K562 (cell line): ENCODE data around the gene IL4I1. TPM values are rescaled to one million over a fixed set of nuclear protein-coding genes. Genes with fewer than 3 reads are reported as not detected.

Experiments
- CREM ChIP-seq: IDR thresholded peaks from 2 replicates; pipeline ENCODE4 v1.6.1; 2014; ENCODE audit warnings: antibody characterized with exemption, low read depth
- GTF2E2 ChIP-seq: fragments of 200-800 bp; sonication (Bioruptor generic); IDR thresholded peaks from 2 replicates; pipeline ENCODE4 v1.6.1; 2016; ENCODE audit warnings: missing genetic modification characterization, missing compliant biosample characterization
- HDAC2 ChIP-seq: fragments of 450-650 bp; IDR thresholded peaks from 2 replicates; pipeline ENCODE4 v1.6.1; 2016; ENCODE audit warnings: mild to moderate bottlenecking
- HIVEP1 ChIP-seq: fragments of 250-450 bp; sonication (Bioruptor Pico); IDR thresholded peaks from 2 replicates; pipeline ENCODE4 v1.4.0; 2020; ENCODE audit warnings: mild to moderate bottlenecking
- IFI16 ChIP-seq: fragments of 250-450 bp; sonication (Bioruptor Pico); IDR thresholded peaks from 2 replicates; pipeline ENCODE4 v2.1.2; 2022; ENCODE audit warnings: mild to moderate bottlenecking, inconsistent platforms
- JUN ChIP-seq, 2 experiments: sonication (generic) in 1 of 2; formaldehyde crosslinking in 1 of 2; IDR thresholded peaks; 2 replicates each; pipeline versions ENCODE4 v1.6.1 to v1.8.0; 2012 to 2022; ENCODE audit warnings: borderline replicate concordance in 2 of 2, mild to moderate bottlenecking in 2 of 2, improper control_type of control experiment in 1 of 2, low read depth in 1 of 2, low read length in 1 of 2, missing genetic modification reagents in 1 of 2
- KLF1 ChIP-seq: fragments of 450-650 bp; IDR thresholded peaks from 2 replicates; pipeline ENCODE4 v1.6.1; 2016; ENCODE audit warnings: missing genetic modification characterization, missing compliant biosample characterization
- MAFG ChIP-seq: fragments of 450-650 bp; conservative IDR thresholded peaks from 2 replicates; pipeline ENCODE4 v1.6.1; 2016; ENCODE audit warnings: missing genetic modification characterization, missing compliant biosample characterization
- NCOR1 ChIP-seq: fragments of 450-650 bp; IDR thresholded peaks from 2 replicates; pipeline ENCODE4 v1.6.1; 2016; ENCODE audit warnings: mild to moderate bottlenecking, moderate library complexity
- PTTG1 ChIP-seq: fragments of 450-650 bp; IDR thresholded peaks from 2 replicates; pipeline ENCODE4 v1.6.1; 2016; ENCODE audit warnings: low read depth, mild to moderate bottlenecking, missing genetic modification characterization, missing compliant biosample characterization
- SRF ChIP-seq, 2 experiments: fragments of 250-450, 450-650 bp in 1 of 2; sonication (Bioruptor Pico) in 1 of 2; sonication (generic) in 1 of 2; formaldehyde crosslinking; IDR thresholded peaks; 2 replicates each; pipeline versions ENCODE4 v1.5.0 to v1.5.1; 2020 to 2022; ENCODE audit warnings: mild to moderate bottlenecking in 1 of 2, missing genetic modification reagents in 1 of 2
- ZNF124 ChIP-seq: sonication (generic); formaldehyde crosslinking; IDR thresholded peaks from 2 replicates; pipeline ENCODE4 v1.8.1; 2022; ENCODE audit warnings: missing genetic modification reagents
- ZNF24 ChIP-seq: fragments of 450-650 bp; IDR thresholded peaks from 2 replicates; pipeline ENCODE4 v1.6.1; 2016
- ZNF76 ChIP-seq: fragments of 250-450 bp; sonication (Bioruptor Pico); IDR thresholded peaks from 2 replicates; pipeline ENCODE4 v1.4.0; 2020; ENCODE audit warnings: mild to moderate bottlenecking, moderate library complexity, borderline replicate concordance
- polyA plus RNA-seq, 8 experiments: library from polyadenylated mRNA; depleted of rRNA in 4 of 8; stranded (reverse) in 5 of 8; unstranded in 3 of 8; fragments of >200 nt; fragmentation: Nextera tagmentation in 2 of 8; fragmentation: Illumina TruSeq in 1 of 8; extraction: Ambion mirVana in 2 of 8; extraction: Trizol in 1 of 8; gene quantifications; 2 replicates each; pipeline versions ENCODE4 v1.2.1 to v1.2.3, GENCODE V29; 2011 to 2014; ENCODE audit warnings: inconsistent platforms in 1 of 8, missing spikeins in 1 of 8
- total RNA-seq, 7 experiments: library from RNA; depleted of rRNA in 6 of 7; stranded (reverse); fragments of >200 nt in 6 of 7; fragmentation: Illumina TruSeq in 2 of 7; extraction: Trizol in 2 of 7; gene quantifications; 2 replicates each; pipeline versions ENCODE4 v1.2.1 to v1.2.3, GENCODE V29; 2011 to 2021; ENCODE audit warnings: low replicate concordance in 1 of 7
- TF ChIP-seq, protein P1 (sequence below), 2 experiments: fragments of 450-650 bp in 1 of 2; IDR thresholded peaks; 2 replicates each; pipeline ENCODE4 v1.6.1; 2011 to 2017; ENCODE audit warnings: low read depth in 2 of 2, antibody characterized with exemption in 1 of 2, borderline replicate concordance in 1 of 2, low read length in 1 of 2, mild to moderate bottlenecking in 1 of 2, mixed read lengths in 1 of 2; ENCODE audit not compliant: control insufficient read depth in 1 of 2
- TF ChIP-seq, protein P2 (sequence below): fragments of 450-650 bp; IDR thresholded peaks from 2 replicates; pipeline ENCODE4 v1.6.1; 2018; ENCODE audit not compliant: partially characterized antibody
- TF ChIP-seq, protein P3 (sequence below): fragments of 250-450 bp; sonication (Bioruptor Pico); IDR thresholded peaks from 2 replicates; pipeline ENCODE4 v1.4.0; 2020; ENCODE audit warnings: mild to moderate bottlenecking, moderate library complexity, borderline replicate concordance

IL4I1 gene
- total and polyA plus RNA-seq, 9 of the 15 experiments (the other 6 are each of a cell fraction or from before 2014, with no cell fraction given), result 0.06 to 0.95 (median 0.43) TPM; not detected in 2

DNA sequence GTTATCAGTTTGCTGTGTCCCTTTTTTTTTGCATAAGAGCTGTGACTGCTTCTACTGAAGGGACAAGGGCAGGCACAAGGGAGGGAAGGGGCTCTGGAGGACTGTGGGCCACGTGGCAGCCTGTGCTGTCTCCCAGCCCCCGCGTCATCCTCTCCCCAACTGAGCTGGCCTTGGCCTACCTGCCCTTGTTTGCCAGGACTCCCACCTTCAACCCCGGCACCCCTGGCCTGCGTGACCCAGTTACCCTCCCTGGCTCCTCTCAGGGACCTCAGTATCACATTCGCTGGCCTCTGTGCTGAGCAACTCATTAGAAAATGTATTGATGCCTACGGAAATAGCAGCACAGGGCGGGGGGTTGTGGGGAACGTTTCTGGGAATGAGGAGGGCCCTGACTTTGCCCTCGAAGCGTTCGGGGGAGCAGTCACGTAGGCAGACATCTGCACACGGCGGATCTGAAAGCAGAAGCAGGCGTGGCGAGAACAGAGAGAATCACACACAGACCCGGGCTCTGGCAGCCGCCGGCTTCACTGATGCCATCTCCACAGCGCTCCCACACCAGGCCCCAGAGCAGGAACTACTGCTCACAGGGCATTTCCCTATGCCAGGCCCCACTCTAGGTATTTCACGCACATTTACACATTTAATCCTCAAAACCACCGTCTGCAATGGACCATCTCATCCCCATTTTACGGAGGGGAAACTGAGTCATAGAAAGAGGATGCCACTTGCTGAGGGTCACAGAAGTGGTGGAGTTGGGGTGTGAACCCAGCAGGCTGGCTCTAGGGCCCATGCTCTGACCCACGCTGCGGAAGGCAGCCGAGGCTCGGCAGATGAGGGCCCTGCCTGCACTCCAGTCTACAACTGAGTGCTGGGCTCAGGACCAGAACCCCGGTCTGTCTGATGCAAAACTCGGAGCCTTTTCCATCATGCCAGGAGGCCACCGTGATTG, 26.6 kb upstream of the IL4I1 start (continued):
- no peak for TF ChIP-seq GTF2E2 (tag)
- TF ChIP-seq CREM, result no peak
- TF ChIP-seq, protein P1, sequence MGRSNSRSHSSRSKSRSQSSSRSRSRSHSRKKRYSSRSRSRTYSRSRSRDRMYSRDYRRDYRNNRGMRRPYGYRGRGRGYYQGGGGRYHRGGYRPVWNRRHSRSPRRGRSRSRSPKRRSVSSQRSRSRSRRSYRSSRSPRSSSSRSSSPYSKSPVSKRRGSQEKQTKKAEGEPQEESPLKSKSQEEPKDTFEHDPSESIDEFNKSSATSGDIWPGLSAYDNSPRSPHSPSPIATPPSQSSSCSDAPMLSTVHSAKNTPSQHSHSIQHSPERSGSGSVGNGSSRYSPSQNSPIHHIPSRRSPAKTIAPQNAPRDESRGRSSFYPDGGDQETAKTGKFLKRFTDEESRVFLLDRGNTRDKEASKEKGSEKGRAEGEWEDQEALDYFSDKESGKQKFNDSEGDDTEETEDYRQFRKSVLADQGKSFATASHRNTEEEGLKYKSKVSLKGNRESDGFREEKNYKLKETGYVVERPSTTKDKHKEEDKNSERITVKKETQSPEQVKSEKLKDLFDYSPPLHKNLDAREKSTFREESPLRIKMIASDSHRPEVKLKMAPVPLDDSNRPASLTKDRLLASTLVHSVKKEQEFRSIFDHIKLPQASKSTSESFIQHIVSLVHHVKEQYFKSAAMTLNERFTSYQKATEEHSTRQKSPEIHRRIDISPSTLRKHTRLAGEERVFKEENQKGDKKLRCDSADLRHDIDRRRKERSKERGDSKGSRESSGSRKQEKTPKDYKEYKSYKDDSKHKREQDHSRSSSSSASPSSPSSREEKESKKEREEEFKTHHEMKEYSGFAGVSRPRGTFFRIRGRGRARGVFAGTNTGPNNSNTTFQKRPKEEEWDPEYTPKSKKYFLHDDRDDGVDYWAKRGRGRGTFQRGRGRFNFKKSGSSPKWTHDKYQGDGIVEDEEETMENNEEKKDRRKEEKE (IDR thresholded peaks at IDR 0.05; ENCODE audit: borderline replicate concordance in 1 of 2, control insufficient read depth in 1 of 2, low read depth in 2 of 2, low read length in 1 of 2), result no peak
- no peak for TF ChIP-seq ZNF124 (CRISPR knock-in tag)
- TF ChIP-seq, protein P2, sequence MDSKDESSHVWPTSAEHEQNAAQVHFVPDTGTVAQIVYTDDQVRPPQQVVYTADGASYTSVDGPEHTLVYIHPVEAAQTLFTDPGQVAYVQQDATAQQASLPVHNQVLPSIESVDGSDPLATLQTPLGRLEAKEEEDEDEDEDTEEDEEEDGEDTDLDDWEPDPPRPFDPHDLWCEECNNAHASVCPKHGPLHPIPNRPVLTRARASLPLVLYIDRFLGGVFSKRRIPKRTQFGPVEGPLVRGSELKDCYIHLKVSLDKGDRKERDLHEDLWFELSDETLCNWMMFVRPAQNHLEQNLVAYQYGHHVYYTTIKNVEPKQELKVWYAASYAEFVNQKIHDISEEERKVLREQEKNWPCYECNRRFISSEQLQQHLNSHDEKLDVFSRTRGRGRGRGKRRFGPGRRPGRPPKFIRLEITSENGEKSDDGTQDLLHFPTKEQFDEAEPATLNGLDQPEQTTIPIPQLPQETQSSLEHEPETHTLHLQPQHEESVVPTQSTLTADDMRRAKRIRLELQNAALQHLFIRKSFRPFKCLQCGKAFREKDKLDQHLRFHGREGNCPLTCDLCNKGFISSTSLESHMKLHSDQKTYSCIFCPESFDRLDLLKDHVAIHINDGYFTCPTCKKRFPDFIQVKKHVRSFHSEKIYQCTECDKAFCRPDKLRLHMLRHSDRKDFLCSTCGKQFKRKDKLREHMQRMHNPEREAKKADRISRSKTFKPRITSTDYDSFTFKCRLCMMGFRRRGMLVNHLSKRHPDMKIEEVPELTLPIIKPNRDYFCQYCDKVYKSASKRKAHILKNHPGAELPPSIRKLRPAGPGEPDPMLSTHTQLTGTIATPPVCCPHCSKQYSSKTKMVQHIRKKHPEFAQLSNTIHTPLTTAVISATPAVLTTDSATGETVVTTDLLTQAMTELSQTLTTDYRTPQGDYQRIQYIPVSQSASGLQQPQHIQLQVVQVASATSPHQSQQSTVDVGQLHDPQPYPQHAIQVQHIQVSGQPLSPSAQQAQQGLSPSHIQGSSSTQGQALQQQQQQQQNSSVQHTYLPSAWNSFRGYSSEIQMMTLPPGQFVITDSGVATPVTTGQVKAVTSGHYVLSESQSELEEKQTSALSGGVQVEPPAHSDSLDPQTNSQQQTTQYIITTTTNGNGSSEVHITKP, result no peak
- no peak for TF ChIP-seq KLF1 (tag)
- no peak for TF ChIP-seq MAFG (tag)
- TF ChIP-seq NCOR1, result no peak
- TF ChIP-seq, protein P3, sequence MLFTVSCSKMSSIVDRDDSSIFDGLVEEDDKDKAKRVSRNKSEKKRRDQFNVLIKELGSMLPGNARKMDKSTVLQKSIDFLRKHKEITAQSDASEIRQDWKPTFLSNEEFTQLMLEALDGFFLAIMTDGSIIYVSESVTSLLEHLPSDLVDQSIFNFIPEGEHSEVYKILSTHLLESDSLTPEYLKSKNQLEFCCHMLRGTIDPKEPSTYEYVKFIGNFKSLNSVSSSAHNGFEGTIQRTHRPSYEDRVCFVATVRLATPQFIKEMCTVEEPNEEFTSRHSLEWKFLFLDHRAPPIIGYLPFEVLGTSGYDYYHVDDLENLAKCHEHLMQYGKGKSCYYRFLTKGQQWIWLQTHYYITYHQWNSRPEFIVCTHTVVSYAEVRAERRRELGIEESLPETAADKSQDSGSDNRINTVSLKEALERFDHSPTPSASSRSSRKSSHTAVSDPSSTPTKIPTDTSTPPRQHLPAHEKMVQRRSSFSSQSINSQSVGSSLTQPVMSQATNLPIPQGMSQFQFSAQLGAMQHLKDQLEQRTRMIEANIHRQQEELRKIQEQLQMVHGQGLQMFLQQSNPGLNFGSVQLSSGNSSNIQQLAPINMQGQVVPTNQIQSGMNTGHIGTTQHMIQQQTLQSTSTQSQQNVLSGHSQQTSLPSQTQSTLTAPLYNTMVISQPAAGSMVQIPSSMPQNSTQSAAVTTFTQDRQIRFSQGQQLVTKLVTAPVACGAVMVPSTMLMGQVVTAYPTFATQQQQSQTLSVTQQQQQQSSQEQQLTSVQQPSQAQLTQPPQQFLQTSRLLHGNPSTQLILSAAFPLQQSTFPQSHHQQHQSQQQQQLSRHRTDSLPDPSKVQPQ, result no peak
- no peak for TF ChIP-seq PTTG1
- TF ChIP-seq HIVEP1, result 0 out of 2 replicates have a peak, but pooled peaks have one; percentile 25
- 0 out of 4 replicates have a peak, but pooled peaks of 1 of the 2 experiments have one; percentile 11 for TF ChIP-seq SRF (CRISPR knock-in tag; IDR thresholded peaks at IDR 0.05)
- no peak for TF ChIP-seq ZNF24
- TF ChIP-seq IFI16 (CRISPR knock-in tag), result no peak
- no peak for TF ChIP-seq JUN (IDR thresholded peaks at IDR 0.05; ENCODE audit: borderline replicate concordance, low read depth, low read length)
- TF ChIP-seq JUN (CRISPR knock-in tag; IDR thresholded peaks at IDR 0.05; ENCODE audit: borderline replicate concordance), result 0 out of 2 replicates have a peak, but pooled peaks have one; percentile 54
- no peak for TF ChIP-seq HDAC2
- 0 out of 2 replicates have a peak, but pooled peaks have one; percentile 7 for TF ChIP-seq ZNF76
